ENCODE results near the gene ZNF12. TPM values are rescaled to one million over a fixed set of nuclear protein-coding genes. Genes with fewer than 3 reads are reported as not detected.

The ZNF12 gene
- total RNA-seq, 2 experiments from 2014 or later, result 15.4 to 25.3 TPM

GRCh38 chr7:6644728-6645127 lies 62.0 kb downstream of the ZNF12 start:
- H3K36me3 ChIP-seq (ENCODE audit: insufficient read depth, low read length), result peaks cover 96% of the 10 kb centered on the region
- TF ChIP-seq, protein P1, sequence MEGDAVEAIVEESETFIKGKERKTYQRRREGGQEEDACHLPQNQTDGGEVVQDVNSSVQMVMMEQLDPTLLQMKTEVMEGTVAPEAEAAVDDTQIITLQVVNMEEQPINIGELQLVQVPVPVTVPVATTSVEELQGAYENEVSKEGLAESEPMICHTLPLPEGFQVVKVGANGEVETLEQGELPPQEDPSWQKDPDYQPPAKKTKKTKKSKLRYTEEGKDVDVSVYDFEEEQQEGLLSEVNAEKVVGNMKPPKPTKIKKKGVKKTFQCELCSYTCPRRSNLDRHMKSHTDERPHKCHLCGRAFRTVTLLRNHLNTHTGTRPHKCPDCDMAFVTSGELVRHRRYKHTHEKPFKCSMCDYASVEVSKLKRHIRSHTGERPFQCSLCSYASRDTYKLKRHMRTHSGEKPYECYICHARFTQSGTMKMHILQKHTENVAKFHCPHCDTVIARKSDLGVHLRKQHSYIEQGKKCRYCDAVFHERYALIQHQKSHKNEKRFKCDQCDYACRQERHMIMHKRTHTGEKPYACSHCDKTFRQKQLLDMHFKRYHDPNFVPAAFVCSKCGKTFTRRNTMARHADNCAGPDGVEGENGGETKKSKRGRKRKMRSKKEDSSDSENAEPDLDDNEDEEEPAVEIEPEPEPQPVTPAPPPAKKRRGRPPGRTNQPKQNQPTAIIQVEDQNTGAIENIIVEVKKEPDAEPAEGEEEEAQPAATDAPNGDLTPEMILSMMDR (conservative IDR thresholded peaks at IDR 0.05; ENCODE audit: low read length), result no peak
- TF ChIP-seq EZH2phosphoT487 (IDR thresholded peaks at IDR 0.05; ENCODE audit: borderline replicate concordance, low read depth, low read length), result no peak
- no peak overlapping the region for H3K4me2 ChIP-seq (ENCODE audit: low read length)

GRCh38 chr7:6643915-6644625 lies 62.7 kb downstream of the ZNF12 start:
- Histone ChIP-seq H3K36me3 (ENCODE audit: insufficient read depth, low read length) (peaks cover 96% of the 10 kb centered on the region), H3K4me2 (ENCODE audit: low read length) (no peak overlapping the region), H3K27ac (ENCODE audit: low read depth, low read length, poor library complexity, severe bottlenecking) (no peak overlapping the region), H3K9me3 (ENCODE audit: low read length) (no peaks in the 10 kb centered on the region), H4K20me1 (ENCODE audit: insufficient read depth, low read length) (no peaks in the 10 kb centered on the region), H3K79me2 (ENCODE audit: insufficient read depth, low read depth, low read length) (peaks cover 4% of the 10 kb centered on the region; the same call in 1 of the 2 replicates), H3K9me2 (ENCODE audit: insufficient read depth, low read length) (no peaks in the 10 kb centered on the region), H3K4me1 (ENCODE audit: insufficient read depth, low read length, poor library complexity, severe bottlenecking) (no peaks in the 10 kb centered on the region), H2AFZ (ENCODE audit: low read length) (no peak overlapping the region), H3K4me3 (ENCODE audit: low read depth, low read length, poor library complexity, severe bottlenecking) (no peak overlapping the region)
- no peak for DNase-seq (ENCODE audit: low spot score)
- intact Hi-C loops (cut with micrococcal nuclease; ENCODE audit: unreplicated experiment), result no loop called here
- POLR2A ChIA-PET, result no interaction called here
- TF ChIP-seq EZH2phosphoT487 (IDR thresholded peaks at IDR 0.05; ENCODE audit: borderline replicate concordance, low read depth, low read length), result no peak
- TF ChIP-seq, protein P1 (conservative IDR thresholded peaks at IDR 0.05; ENCODE audit: low read length), result no peak
- CTCF ChIA-PET (ENCODE audit: unreplicated experiment), result no interaction called here
- BruUV-seq (replicated peaks), result no TSS peak

More at GRCh38 chr7:6644728-6645127, 62.0 kb downstream of the ZNF12 start:
- ChIA-PET CTCF (ENCODE audit: unreplicated experiment) (no interaction called here), POLR2A (no interaction called here)
- Histone ChIP-seq H3K79me2 (ENCODE audit: insufficient read depth, low read depth, low read length) (no peaks in the 10 kb centered on the region), H3K27ac (ENCODE audit: low read depth, low read length, poor library complexity, severe bottlenecking) (no peak overlapping the region), H4K20me1 (ENCODE audit: insufficient read depth, low read length) (no peaks in the 10 kb centered on the region), H3K9me2 (ENCODE audit: insufficient read depth, low read length) (no peaks in the 10 kb centered on the region), H2AFZ (ENCODE audit: low read length) (no peak overlapping the region), H3K4me3 (ENCODE audit: low read depth, low read length, poor library complexity, severe bottlenecking) (no peak overlapping the region), H3K9me3 (ENCODE audit: low read length) (no peaks in the 10 kb centered on the region), H3K4me1 (ENCODE audit: insufficient read depth, low read length, poor library complexity, severe bottlenecking) (no peaks in the 10 kb centered on the region)
- BruUV-seq (replicated peaks), result no TSS peak
- intact Hi-C loops (cut with micrococcal nuclease; ENCODE audit: unreplicated experiment), result no loop called here
- no peak for DNase-seq (ENCODE audit: low spot score)

GRCh38 chr7:6642861-6643640 lies 63.7 kb downstream of the ZNF12 start:
- CTCF ChIA-PET (ENCODE audit: unreplicated experiment), result no interaction called here
- BruUV-seq (replicated peaks), result no TSS peak
- Histone ChIP-seq H3K4me2 (ENCODE audit: low read length) (no peak overlapping the region), H3K4me3 (ENCODE audit: low read depth, low read length, poor library complexity, severe bottlenecking) (no peak overlapping the region), H2AFZ (ENCODE audit: low read length) (no peak overlapping the region), H4K20me1 (ENCODE audit: insufficient read depth, low read length) (no peaks in the 10 kb centered on the region), H3K4me1 (ENCODE audit: insufficient read depth, low read length, poor library complexity, severe bottlenecking) (peaks cover 7% of the 10 kb centered on the region), H3K9me3 (ENCODE audit: low read length) (no peaks in the 10 kb centered on the region), H3K27ac (ENCODE audit: low read depth, low read length, poor library complexity, severe bottlenecking) (no peak overlapping the region), H3K36me3 (ENCODE audit: insufficient read depth, low read length) (peaks cover 89% of the 10 kb centered on the region), H3K79me2 (ENCODE audit: insufficient read depth, low read depth, low read length) (peaks cover 14% of the 10 kb centered on the region), H3K9me2 (ENCODE audit: insufficient read depth, low read length) (no peaks in the 10 kb centered on the region)
- POLR2A ChIA-PET, result no interaction called here
- intact Hi-C loops (cut with micrococcal nuclease; ENCODE audit: unreplicated experiment), result no loop called here
- TF ChIP-seq, protein P1 (conservative IDR thresholded peaks at IDR 0.05; ENCODE audit: low read length), result no peak
- TF ChIP-seq EZH2phosphoT487 (IDR thresholded peaks at IDR 0.05; ENCODE audit: borderline replicate concordance, low read depth, low read length), result no peak
- no peak for DNase-seq (ENCODE audit: low spot score)

Data from OCI-LY7 (cell line).